Measurements from ENCODE around the gene LAMA3.

The LAMA3 gene

GRCh38 chr18:23851470-23852002 is 162.3 kb downstream of the LAMA3 start:
- DNase-seq (ENCODE audit: low read depth), result no peak

GRCh38 chr18:23852236-23853045 is 163.2 kb downstream of the LAMA3 start:
- no peak for DNase-seq (ENCODE audit: low read depth)

- no peak for DNase-seq (ENCODE audit: low read depth)
These were observed 164.4 kb downstream of the LAMA3 start for GRCh38 chr18:23853448-23854195.

- DNase-seq (ENCODE audit: low read depth), result no peak
These were observed 166.5 kb downstream of the LAMA3 start for GRCh38 chr18:23855721-23856120.

GRCh38 chr18:23856466-23857163 is 167.4 kb downstream of the LAMA3 start:
- no peak for DNase-seq (ENCODE audit: low read depth)

GRCh38 chr18:23857164-23857552 is 167.9 kb downstream of the LAMA3 start:
- no peak for DNase-seq (ENCODE audit: low read depth)

- no peak for DNase-seq (ENCODE audit: low read depth)
These were observed 168.5 kb downstream of the LAMA3 start for GRCh38 chr18:23857756-23858155.

- no peak for DNase-seq (ENCODE audit: low read depth)
These were observed 170.4 kb downstream of the LAMA3 start for GRCh38 chr18:23859466-23860336.

GRCh38 chr18:23861326-23861725 is 172.1 kb downstream of the LAMA3 start:
- DNase-seq (ENCODE audit: low read depth), result no peak

GRCh38 chr18:23861805-23862470 is 172.7 kb downstream of the LAMA3 start:
- DNase-seq (ENCODE audit: low read depth), result no peak

- no peak for DNase-seq (ENCODE audit: low read depth)
These were observed 175.4 kb downstream of the LAMA3 start for GRCh38 chr18:23864624-23865023.

GRCh38 chr18:23867006-23867405 is 177.8 kb downstream of the LAMA3 start:
- DNase-seq (ENCODE audit: low read depth), result no peak

- no peak for DNase-seq (ENCODE audit: low read depth)
These were observed 179.0 kb downstream of the LAMA3 start for GRCh38 chr18:23868136-23868785.

- DNase-seq (ENCODE audit: low read depth), result no peak
These were observed 181.6 kb downstream of the LAMA3 start for GRCh38 chr18:23870676-23871380.

GRCh38 chr18:23871410-23871809 is 182.2 kb downstream of the LAMA3 start:
- peak; percentile 44 for DNase-seq (ENCODE audit: low read depth)

- peak; percentile 15 for DNase-seq (ENCODE audit: low read depth)
These were observed 183.7 kb downstream of the LAMA3 start for GRCh38 chr18:23872701-23873550.

GRCh38 chr18:23875966-23876895 is 187.0 kb downstream of the LAMA3 start:
- no peak for DNase-seq (ENCODE audit: low read depth)

- no peak for DNase-seq (ENCODE audit: low read depth)
These were observed 187.7 kb downstream of the LAMA3 start for GRCh38 chr18:23876921-23877320.

Data from stimulated activated CD8-positive, alpha-beta memory T cell treated with anti-CD3 and anti-CD28 coated beads, Interleukin-12 subunit alpha, Interleukin-12 subunit beta, amount 100 ng/mL, for 4 hours (primary cell).